VCaP (cell line): Measurements from ENCODE around the gene CADM2.

Source experiments
- H3K27ac ChIP-seq: fragments of 450-650 bp; 2 replicates; pipeline ENCODE4 v1.5.1; 2017
- TF ChIP-seq, protein P1 (sequence below): fragments of 450-650 bp; conservative IDR thresholded peaks from 2 replicates; pipeline ENCODE4 v1.5.1; 2017; ENCODE audit warnings: mild to moderate bottlenecking, moderate library complexity

The CADM2 gene

DNA sequence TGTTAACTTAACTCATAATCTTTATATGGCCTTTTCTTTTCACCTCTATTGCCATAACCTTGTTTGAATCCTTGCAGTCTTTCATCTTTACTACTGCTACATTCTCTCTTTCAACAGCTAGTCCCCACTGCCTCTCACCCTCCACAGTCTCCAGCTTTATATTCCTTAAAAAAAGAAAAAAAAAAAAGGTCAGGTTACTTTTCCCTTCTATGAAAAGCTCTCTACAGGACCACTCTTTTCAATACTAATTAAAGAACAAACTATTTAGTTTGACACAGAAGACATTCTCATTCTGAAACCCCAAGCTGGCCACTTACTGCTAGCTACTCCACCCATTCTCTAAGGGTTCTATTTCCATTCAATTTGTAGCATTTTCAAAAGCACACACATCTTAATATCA lies 25.6 kb downstream of the CADM2 start:
- TF ChIP-seq, protein P1, sequence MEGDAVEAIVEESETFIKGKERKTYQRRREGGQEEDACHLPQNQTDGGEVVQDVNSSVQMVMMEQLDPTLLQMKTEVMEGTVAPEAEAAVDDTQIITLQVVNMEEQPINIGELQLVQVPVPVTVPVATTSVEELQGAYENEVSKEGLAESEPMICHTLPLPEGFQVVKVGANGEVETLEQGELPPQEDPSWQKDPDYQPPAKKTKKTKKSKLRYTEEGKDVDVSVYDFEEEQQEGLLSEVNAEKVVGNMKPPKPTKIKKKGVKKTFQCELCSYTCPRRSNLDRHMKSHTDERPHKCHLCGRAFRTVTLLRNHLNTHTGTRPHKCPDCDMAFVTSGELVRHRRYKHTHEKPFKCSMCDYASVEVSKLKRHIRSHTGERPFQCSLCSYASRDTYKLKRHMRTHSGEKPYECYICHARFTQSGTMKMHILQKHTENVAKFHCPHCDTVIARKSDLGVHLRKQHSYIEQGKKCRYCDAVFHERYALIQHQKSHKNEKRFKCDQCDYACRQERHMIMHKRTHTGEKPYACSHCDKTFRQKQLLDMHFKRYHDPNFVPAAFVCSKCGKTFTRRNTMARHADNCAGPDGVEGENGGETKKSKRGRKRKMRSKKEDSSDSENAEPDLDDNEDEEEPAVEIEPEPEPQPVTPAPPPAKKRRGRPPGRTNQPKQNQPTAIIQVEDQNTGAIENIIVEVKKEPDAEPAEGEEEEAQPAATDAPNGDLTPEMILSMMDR = no peak
- no peak overlapping the region for H3K27ac ChIP-seq

DNA sequence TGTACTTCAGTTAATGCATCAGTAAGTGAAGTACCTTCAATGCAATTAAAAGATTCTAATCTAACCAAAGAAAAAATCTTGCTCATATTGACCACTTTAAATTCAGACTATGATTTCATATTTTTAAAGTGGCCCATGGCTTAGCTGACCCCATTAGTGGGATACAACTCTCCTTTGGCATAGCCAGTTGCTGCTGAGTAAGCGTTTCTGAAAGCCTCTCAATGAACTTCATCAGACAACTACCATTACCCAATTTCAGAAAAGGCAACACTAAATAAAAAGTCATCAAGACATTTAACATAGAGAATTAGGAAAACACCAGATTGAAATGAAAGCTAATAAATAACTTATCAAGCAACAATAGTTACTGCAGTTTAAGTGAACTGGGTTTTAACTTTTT lies 27.0 kb downstream of the CADM2 start:
- no peak overlapping the region for H3K27ac ChIP-seq
- TF ChIP-seq, protein P1 = no peak

DNA sequence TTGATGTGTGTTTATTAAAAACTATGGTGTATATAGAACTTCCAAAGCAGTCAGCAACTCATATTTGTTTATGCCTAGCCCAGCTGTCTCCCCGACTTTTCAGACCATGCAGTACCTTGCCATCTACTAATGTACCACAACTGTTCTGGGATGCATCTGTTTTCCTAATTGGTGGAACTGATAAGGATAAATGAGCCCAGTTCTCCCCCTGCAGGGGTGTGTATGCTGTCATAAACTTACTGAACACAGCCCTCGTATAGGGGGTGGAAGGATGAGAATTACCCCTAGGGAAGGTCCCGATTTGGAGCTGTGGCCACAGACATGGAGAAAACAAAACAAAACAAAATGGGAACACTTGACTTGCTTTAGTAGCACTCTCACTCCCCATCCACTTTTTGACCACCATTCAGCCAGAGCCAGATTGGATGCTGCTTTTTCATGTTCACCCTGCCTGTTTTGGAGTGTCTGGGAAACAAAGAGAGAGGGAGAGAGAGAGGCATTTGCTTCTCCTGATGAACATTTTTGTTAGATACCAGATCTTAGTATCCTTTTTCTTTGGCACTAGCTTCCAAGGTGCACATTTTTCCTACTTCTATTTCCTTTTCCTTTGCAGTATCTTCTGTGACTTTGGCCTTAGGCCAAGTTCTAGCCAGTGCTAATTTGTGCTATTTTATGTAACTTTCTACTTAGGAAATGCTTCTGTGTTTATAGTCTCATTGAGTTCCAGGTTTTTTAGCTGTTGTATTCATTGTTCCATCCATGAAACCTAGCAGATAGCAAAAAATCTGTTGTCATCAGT lies 29.1 kb downstream of the CADM2 start:
- TF ChIP-seq, protein P1 = no peak
- peak overlapping the region; percentile 13; the same call in 1 of the 2 replicates for H3K27ac ChIP-seq

DNA sequence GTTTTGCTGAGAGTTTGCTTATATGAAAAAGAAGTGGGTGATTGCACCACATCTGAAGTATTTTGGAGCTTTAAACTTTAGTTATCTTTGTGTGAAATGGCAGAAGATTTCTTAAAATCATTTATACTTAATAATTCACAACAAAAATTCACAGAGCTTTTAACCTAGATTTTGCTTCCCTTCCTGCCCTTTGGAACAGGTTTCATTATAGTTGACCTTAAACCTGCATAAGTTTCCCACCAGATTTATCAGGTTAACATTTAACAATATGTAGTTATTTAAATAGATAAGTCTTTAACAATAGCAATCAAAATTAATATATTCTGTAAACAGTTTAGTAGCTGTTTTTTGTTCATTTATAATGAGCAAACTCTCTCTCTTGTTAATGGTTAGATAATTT lies 30.3 kb downstream of the CADM2 start:
- TF ChIP-seq, protein P1 = no peak
- no peak overlapping the region for H3K27ac ChIP-seq

DNA sequence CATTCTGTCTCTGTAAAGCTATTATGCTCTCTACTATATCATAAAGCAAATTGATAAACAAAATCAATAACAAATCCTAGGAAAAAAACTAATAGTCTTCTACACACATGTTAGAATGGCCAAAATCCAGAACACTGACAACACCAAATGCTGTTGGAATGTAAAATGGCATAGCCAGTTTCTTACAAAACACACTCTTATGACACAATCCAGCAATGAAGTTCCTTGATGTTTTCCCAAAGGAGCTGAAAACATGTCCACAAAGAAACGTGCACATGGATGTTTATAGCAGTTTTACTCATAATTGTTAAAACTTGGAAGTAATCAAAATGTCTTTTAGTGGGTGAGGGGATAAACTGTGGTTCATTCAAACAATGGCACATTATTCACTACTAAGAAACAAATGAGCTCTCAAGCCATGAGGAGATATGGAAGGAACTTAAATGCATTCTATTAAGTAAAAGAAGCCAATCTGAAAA lies 32.7 kb downstream of the CADM2 start:
- H3K27ac ChIP-seq = no peak overlapping the region
- TF ChIP-seq, protein P1 = no peak

DNA sequence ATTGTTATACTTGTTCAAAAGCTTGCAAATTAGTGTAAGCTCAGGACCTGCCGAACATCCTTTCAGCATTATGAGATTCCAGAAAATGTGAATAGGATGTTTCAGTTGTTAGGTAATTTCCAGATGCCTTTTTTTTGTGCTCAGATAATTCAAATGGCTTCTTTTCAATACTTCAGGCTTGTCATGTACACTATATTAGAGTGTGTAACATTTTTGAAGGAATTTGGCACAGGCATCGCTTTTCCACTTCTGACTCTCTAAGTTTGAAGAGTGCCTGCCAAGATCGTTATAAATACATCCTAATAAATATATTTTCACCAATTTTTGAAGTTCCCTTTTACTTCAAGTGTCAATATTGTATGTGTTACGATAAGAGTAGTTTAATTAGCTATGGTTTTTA lies 35.2 kb downstream of the CADM2 start:
- no peak overlapping the region for H3K27ac ChIP-seq
- TF ChIP-seq, protein P1 = no peak

DNA sequence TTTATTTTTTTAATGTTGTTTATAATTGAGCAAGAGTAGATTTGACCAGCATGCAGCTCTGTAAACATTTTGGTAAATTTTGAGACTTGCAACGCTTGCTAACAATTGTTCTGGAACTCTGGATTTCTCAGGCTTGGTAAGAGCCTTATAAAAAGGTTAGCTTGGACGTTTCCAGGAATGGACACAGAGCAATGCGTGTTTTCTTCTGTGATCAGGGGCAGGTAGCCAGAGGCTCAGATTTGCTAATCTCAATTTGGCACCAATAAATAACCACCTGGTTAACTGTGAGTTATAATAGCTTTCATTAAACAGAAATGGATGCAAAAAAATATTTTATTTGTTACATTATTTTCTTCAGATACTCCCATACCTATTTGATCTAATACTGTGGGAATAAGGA lies 39.8 kb downstream of the CADM2 start:
- TF ChIP-seq, protein P1 = no peak
- no peak overlapping the region for H3K27ac ChIP-seq
